ENCODE data around the gene TMEM128. TPM values are rescaled to one million over a fixed set of nuclear protein-coding genes. Genes with fewer than 3 reads are reported as not detected.

Gene TMEM128
- total and polyA plus RNA-seq, 7 donors = 11.1 to 33.0 (median 22.1) TPM

GRCh38 chr4:4269856-4270255 lies 21.8 kb upstream of the TMEM128 start:
- Histone ChIP-seq H3K27ac (no peak overlapping the region), H3K4me3 (no peak overlapping the region), H3K36me3 (peaks cover 10 to 75% (median 21%) of the 10 kb centered on the region in 4 donors), H3K9me3 (no peaks in the 10 kb centered on the region), H3K27me3 (no peaks in the 10 kb centered on the region), H3K4me1 (no peaks in the 10 kb centered on the region)
- WGBS, 2 donors = 81 to 85% methylated on average over 4 of the region's 4 CpGs
- TF ChIP-seq POLR2AphosphoS5 (IDR thresholded peaks at IDR 0.05) (no peak), POLR2A (IDR thresholded peaks at IDR 0.05) (no peak), CTCF (IDR thresholded peaks at IDR 0.05) (no peak), EP300 (IDR thresholded peaks at IDR 0.05) (no peak)
- DNase-seq = no peak
- intact Hi-C loops (cut with DNase I) = no loop called here

GRCh38 chr4:4269331-4269731 lies 21.3 kb upstream of the TMEM128 start:
- WGBS, 2 donors = 86 to 90% methylated on average over 11 of the region's 11 CpGs
- Histone ChIP-seq H3K4me1 (no peaks in the 10 kb centered on the region), H3K27me3 (no peaks in the 10 kb centered on the region), H3K36me3 (peaks cover 5 to 70% (median 17%) of the 10 kb centered on the region in 4 donors), H3K4me3 (no peak overlapping the region), H3K27ac (peak overlapping the region in 1 of 4 donors; percentile 18), H3K9me3 (no peaks in the 10 kb centered on the region)
- intact Hi-C loops (cut with DNase I) = no loop called here
- DNase-seq = no peak
- TF ChIP-seq POLR2A (IDR thresholded peaks at IDR 0.05) = no peak
- TF ChIP-seq EP300 (IDR thresholded peaks at IDR 0.05) = no peak
- TF ChIP-seq CTCF (IDR thresholded peaks at IDR 0.05) = no peak
- TF ChIP-seq POLR2AphosphoS5 (IDR thresholded peaks at IDR 0.05) = no peak

- intact Hi-C loops (cut with DNase I) = no loop called here
- DNase-seq = no peak
- no peaks in the 10 kb centered on the region for H3K27me3 ChIP-seq
- no peaks in the 10 kb centered on the region for H3K9me3 ChIP-seq
- TF ChIP-seq POLR2A (IDR thresholded peaks at IDR 0.05) = no peak
- TF ChIP-seq POLR2AphosphoS5 (IDR thresholded peaks at IDR 0.05) = no peak
- H3K4me3 ChIP-seq = no peak overlapping the region
- peaks cover 0 to 64% (median 12%) of the 10 kb centered on the region in 4 donors for H3K36me3 ChIP-seq
- WGBS, 2 donors = 84 to 89% methylated on average over 1 of the region's 1 CpG
- peak overlapping the region in 1 of 4 donors; percentile 18 for H3K27ac ChIP-seq
- no peaks in the 10 kb centered on the region for H3K4me1 ChIP-seq
Measured at GRCh38 chr4:4268776-4269175, 20.8 kb upstream of the TMEM128 start.

GRCh38 chr4:4267981-4268380 lies 20.0 kb upstream of the TMEM128 start:
- TF ChIP-seq EP300 (IDR thresholded peaks at IDR 0.05) (no peak), CTCF (IDR thresholded peaks at IDR 0.05) (no peak), POLR2A (IDR thresholded peaks at IDR 0.05) (no peak), POLR2AphosphoS5 (IDR thresholded peaks at IDR 0.05) (no peak)
- H3K27me3 ChIP-seq = no peaks in the 10 kb centered on the region
- no peak overlapping the region for H3K4me3 ChIP-seq
- WGBS, 2 donors = 79 to 89% methylated on average over 5 of the region's 5 CpGs
- H3K27ac ChIP-seq = no peak overlapping the region
- intact Hi-C loops (cut with DNase I) = no loop called here
- H3K36me3 ChIP-seq = peaks cover 0 to 56% (median 8%) of the 10 kb centered on the region in 4 donors
- no peak for DNase-seq
- H3K4me1 ChIP-seq = no peaks in the 10 kb centered on the region
- H3K9me3 ChIP-seq = no peaks in the 10 kb centered on the region

- 68 to 71% methylated on average over 6 of the region's 6 CpGs for WGBS, 2 donors
- Histone ChIP-seq H3K9me3 (no peaks in the 10 kb centered on the region), H3K4me1 (no peaks in the 10 kb centered on the region), H3K4me3 (no peak overlapping the region), H3K27me3 (peaks cover 0 to under 1% (median 0%) of the 10 kb centered on the region in 3 donors), H3K27ac (no peak overlapping the region), H3K36me3 (no peaks in the 10 kb centered on the region)
- DNase-seq = no peak
- intact Hi-C loops (cut with DNase I) = no loop called here
- TF ChIP-seq CTCF (IDR thresholded peaks at IDR 0.05) (no peak), EP300 (IDR thresholded peaks at IDR 0.05) (no peak)
Measured at GRCh38 chr4:4260185-4260751, 12.2 kb upstream of the TMEM128 start.
